Activated T-helper 1 cell treated with Interleukin-2 at 50 U/mL for 16 hours (primary cell): ENCODE data around the gene GOT2.
"Not testable (repeated sequence)": the region's sequence is repeated elsewhere in the genome, so short reads cannot be mapped to it uniquely, and the experiment has no call there.

Experiments
- DNase-seq: peaks from one replicate; pipeline ENCODE4 v3.0.0-alpha.2; 2020; ENCODE audit warnings: low read depth

The GOT2 gene

DNA sequence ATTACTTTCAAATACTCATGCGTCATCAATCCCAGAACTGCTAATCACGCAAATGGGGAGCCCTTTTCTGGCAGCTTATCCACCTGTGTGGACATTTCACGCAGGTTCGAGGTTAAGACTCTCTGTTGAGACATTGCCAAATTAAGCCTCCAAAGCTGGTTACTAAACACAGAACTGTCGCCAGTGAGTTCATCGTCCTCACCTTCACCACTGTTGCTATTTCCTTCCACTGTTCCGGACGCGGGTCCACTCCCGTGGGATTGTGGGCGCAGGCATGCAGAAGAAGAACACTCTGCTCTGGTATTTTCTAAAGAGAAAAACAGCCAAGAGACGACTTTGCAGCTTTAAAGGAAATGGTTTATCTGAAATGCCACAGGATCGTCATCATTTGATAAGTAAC is 16.1 kb downstream of the GOT2 start:
- no peak for DNase-seq

GRCh38 chr16:58716468-58716867 is 17.6 kb downstream of the GOT2 start:
- DNase-seq: no peak

GRCh38 chr16:58713742-58714141 is 20.4 kb downstream of the GOT2 start:
- DNase-seq: no peak

DNA sequence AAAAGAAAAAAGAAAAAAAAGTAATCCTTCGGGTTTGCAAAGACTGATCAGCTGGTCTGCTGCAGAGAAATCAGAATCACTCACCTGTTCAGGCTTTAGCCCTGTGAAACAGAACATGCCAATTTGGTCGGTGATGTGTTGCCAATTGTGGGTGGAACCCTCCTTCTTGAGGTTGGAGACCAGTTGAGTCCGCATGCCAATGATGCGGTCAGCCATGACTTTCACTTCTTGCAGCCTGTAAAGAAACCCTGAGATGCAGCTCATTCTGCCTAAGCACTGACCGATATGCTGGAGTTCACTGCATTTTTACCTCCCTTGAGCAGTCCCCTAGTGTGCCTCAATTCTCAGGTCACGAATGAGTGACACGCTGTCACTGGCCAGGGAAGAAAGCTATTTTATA is 24.8 kb downstream of the GOT2 start:
- DNase-seq: no peak

DNA sequence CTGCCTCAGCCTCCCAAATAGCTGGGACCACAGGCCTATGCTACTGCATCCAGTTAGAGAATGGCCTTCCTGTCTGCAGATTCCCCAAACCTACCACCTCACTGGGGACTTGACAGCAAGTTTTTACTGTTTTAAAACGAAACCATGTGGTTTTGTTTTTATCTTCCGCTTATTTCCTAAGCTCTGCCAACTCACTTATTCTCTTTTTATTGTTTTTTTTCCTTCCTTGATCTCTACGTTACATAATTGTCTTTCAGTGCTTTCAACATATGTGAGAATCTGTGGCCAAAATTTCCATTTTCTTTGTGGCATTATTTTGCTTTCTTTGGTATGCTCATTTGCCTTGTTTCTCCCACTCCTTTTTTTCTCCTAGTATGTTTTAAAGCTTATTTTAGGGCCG is 35.0 kb downstream of the GOT2 start:
- DNase-seq: no peak

GRCh38 chr16:58695368-58695767 is 38.7 kb downstream of the GOT2 start:
- DNase-seq: no peak

DNA sequence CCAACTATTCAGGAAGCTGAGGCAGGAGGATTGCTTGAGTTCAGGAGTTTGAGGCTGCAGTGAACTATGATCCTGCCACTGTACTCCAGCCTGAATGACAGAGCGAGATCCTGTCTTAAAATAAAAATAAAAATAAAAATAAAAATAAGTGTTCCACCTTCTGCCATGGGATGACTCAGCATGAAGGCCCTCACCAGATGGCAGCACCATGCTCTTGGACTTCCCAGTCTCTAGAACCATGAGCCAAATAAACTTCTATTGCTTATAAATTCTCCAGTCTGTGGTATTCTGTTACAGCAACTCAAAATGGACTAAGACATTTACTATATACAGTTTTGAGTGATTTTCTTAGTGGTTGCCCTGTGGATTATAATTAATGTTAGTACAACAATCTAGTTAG is 41.7 kb downstream of the GOT2 start:
- no peak for DNase-seq

DNA sequence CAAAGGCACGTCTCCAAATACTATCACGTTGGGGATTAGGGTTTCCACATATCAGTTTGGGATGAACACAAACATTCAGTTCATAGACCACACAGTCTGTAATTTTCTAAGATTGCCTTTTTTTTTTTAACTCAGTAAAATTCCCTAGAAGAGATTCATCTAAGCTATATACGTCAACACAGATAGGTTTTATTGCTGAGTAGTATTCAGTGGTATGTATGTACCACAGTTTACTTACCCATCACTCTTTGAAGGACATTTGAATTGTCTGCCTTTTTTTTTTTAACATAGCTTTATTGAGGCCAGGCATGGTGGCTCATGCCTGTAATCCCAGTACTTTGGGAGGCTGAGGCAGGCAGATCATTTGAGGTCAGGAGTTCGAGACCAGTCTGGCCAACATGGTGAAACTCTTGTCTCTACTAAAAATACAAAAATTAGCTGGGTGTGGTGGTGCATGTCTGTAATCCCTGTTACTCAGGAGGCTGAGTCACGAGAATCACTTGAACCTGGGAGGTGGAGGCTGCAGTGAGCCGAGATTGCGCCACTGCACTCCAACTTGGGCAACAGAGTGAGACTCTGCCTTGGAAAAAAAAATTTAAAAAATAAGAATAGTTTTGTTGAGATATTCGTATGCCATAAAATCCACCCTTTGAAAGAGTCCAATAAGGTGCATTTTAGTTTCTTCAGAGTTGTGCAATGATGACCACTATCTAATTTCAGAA is 47.0 kb downstream of the GOT2 start:
- not testable (repeated sequence) for DNase-seq

GRCh38 chr16:58685084-58685449 is 49.0 kb downstream of the GOT2 start:
- no peak for DNase-seq

DNA sequence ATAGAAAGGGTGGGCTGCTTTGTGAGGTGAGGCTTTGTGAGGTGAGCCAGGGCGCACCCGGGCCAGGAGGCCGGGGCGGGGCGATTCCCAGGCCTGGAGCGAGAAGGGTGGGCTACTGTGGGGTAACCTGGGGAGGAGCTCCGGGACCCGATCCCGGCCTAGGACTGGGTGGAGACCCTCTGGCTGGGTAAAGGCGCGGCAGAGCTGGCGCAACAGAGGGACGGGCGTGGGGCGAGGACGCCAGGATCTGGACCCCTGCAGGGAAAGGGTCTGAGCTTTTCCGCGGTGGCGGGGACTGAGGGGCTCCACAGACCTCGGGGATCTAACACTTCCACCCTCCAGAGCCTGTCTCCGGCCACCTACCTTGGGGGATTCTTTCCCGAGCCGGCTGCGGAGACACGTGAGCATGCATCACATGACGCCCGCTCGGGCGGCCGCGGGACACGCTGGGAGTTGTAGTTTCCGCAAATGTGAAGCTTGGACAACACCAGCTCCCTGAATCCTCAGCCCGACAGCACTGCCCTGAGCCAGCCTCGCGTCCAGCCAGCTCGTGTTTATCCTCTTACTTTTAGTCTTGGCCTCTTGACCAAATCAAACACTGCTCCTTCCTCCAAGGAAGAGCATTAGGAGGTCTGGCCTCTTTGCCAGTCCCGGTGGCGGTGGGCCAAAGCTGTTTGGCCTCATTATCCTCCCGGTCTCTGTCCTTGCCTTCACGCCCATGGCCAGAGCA is 49.6 kb downstream of the GOT2 start, which contains the start of gene SLC38A7:
Gene SLC38A7 (minus strand): TSS at position 417 of the 730 bp plus-strand sequence. CDS start 4,644 bp downstream, outside the sequence.
- peak; percentile 48 for DNase-seq

DNA sequence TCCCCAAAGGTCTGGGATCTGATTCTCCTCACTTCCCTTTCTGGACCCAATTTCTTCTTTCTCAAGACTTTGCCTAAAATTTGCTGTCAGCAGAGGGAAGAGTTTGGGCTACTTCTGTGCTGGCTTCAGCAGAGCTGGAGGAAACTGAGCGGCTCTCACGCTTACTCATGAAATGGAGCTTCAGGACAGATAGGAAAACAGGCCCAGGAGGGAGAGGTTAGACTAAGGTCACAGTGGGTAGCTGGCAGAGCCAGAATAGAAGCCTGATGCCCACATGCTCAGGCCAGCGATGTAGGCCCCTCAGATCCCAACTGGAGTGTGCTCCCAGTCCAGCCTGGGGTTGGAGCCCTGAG is 50.1 kb downstream of the GOT2 start:
- DNase-seq: no peak

GRCh38 chr16:58679763-58680162 is 54.4 kb downstream of the GOT2 start:
- no peak for DNase-seq

DNA sequence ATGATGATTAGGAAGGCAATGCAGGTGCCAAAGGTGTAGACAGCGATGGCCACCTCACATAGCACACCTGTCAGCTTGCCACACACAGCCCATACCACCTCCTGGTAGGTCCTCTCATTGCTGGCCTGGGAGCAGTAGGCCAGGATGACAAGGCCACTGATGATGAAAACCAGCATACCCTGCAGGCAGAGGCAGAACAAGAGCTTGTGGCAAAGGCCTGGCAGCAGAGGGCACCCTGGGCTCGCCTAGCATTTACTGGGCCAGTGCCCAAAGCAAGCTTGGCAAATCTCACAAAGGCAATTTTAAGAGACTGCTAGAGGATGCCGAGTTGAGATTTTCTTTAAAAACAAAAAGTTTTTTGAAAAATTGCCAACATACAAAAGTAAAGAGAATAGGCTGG is 55.4 kb downstream of the GOT2 start:
- DNase-seq: no peak

GRCh38 chr16:58678269-58678668 is 55.8 kb downstream of the GOT2 start:
- no peak for DNase-seq

- DNase-seq: no peak
Observed at GRCh38 chr16:58670946-58671583, 63.1 kb downstream of the GOT2 start.

- DNase-seq: no peak
Observed at GRCh38 chr16:58670177-58670576, 63.9 kb downstream of the GOT2 start.

GRCh38 chr16:58665200-58665599 is 68.9 kb downstream of the GOT2 start:
- no peak for DNase-seq

- DNase-seq: no peak
Observed at GRCh38 chr16:58661199-58661830, 72.8 kb downstream of the GOT2 start.

- DNase-seq: not testable (repeated sequence)
Observed at GRCh38 chr16:58659911-58660310, 74.2 kb downstream of the GOT2 start.

DNA sequence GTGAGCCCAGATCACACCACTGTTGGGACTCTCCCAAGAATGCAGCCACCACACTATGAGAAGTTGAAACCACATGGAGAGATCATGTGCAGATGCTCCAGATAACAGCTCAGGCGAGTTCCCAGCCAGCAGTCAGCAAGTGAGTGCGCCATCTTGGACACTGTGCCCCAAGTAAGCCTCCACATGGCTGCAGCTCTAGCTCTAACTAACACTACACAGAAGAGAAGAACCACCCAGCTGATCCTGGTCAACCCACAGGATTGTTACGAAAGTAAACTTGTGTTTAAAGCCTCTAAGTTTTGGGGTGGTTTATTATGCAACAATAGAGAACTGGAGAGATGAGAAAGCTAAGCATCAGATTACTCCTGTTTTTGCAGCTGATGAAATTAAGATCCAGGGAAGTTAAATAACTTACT is 75.3 kb downstream of the GOT2 start:
- DNase-seq: no peak
